Endothelial cell of umbilical vein (primary cell): Measurements from ENCODE around the gene HKDC1. TPM values are rescaled to one million over a fixed set of nuclear protein-coding genes. Genes with fewer than 3 reads are reported as not detected.

Experiments used
- BruUV-seq: library from RNA; stranded (reverse); fragments of 400-500 nt; replicated peaks from 2 replicates; lab custom pipeline; 2021; lab: Mats Ljungman, UMichigan
- CTCF ChIA-PET: fragments of 300-600, 350-600 bp; sonication (Branson Sonifier 250); formaldehyde crosslinking; loops from one replicate; lab custom pipeline; 2021; ENCODE audit warnings: antibody characterized with exemption, inconsistent platforms; lab: Charles Lee
- POLR2A ChIA-PET: fragments of 300-600, 350-600 bp; sonication (Branson Sonifier 250); formaldehyde crosslinking; loops from one replicate; lab custom pipeline; 2021; ENCODE audit warnings: antibody characterized with exemption, inconsistent platforms; lab: Charles Lee
- DNase-seq: peaks from one replicate; pipeline ENCODE4 v3.0.0-alpha.2; 2011; ENCODE audit warnings: low read depth, low spot score
- FAIRE-seq: peaks from 2 replicates; lab custom pipeline; 2011; peaks lifted over from hg19 to GRCh38; lab: Jason Lieb, UNC
- H2AFZ ChIP-seq: 2 replicates; pipeline ENCODE4 v1.6.0; 2012; ENCODE audit warnings: low read depth, low read length, control low read depth, inconsistent platforms
- H3K27ac ChIP-seq: 2 replicates; pipeline ENCODE4 v1.5.1; 2011; ENCODE audit warnings: low read depth, mild to moderate bottlenecking, control low read depth, low read length, moderate library complexity; ENCODE audit not compliant: insufficient read depth
- H3K27me3 ChIP-seq, 2 experiments: 2 replicates each; pipeline versions ENCODE4 v1.6.0 to v1.6.1; 2011; ENCODE audit warnings: low read length in 2 of 2, mixed read lengths in 1 of 2; ENCODE audit not compliant: control insufficient read depth in 2 of 2, insufficient read depth in 2 of 2
- H3K36me3 ChIP-seq, 2 experiments: 2 replicates in 1 of 2; 3 replicates in 1 of 2; pipeline ENCODE4 v1.5.1; 2011; ENCODE audit warnings: low read length in 2 of 2, mild to moderate bottlenecking in 1 of 2, moderate library complexity in 1 of 2; ENCODE audit not compliant: control insufficient read depth in 2 of 2, insufficient read depth in 2 of 2; ENCODE audit errors: extremely low read depth in 1 of 2
- H3K4me1 ChIP-seq: 3 replicates; pipeline ENCODE4 v1.5.1; 2011; ENCODE audit warnings: mild to moderate bottlenecking, low read length; ENCODE audit not compliant: control insufficient read depth, insufficient read depth; ENCODE audit errors: extremely low read depth
- H3K4me2 ChIP-seq: 2 replicates; pipeline ENCODE4 v1.6.1; 2011; ENCODE audit warnings: low read length, control low read depth, mixed read lengths; ENCODE audit not compliant: insufficient read depth
- H3K4me3 ChIP-seq, 3 experiments: fragments of 200-600 bp in 1 of 3; sonication (generic), shearing (Covaris generic) in 1 of 3; replicated peaks in 1 of 3; 2 replicates each; pipeline ENCODE4 v1.5.1; 2011 to 2016; ENCODE audit warnings: control low read depth in 3 of 3, low read length in 3 of 3, mild to moderate bottlenecking in 2 of 3, inconsistent platforms in 1 of 3, low read depth in 1 of 3, moderate library complexity in 1 of 3; ENCODE audit not compliant: insufficient read depth in 1 of 3
- H3K79me2 ChIP-seq: 2 replicates; pipeline ENCODE4 v1.6.0; 2012; ENCODE audit warnings: low read length, inconsistent platforms; ENCODE audit not compliant: control insufficient read depth, insufficient read depth
- H3K9ac ChIP-seq: replicated peaks from 2 replicates; pipeline ENCODE3; 2011; ENCODE audit warnings: low read length, control low read depth; ENCODE audit not compliant: insufficient read depth; ENCODE audit errors: extremely low read depth
- H3K9me1 ChIP-seq: replicated peaks from 3 replicates; pipeline ENCODE4 v1.6.0; 2011; ENCODE audit warnings: mild to moderate bottlenecking, low read length; ENCODE audit not compliant: control insufficient read depth, insufficient read depth; ENCODE audit errors: extremely low read depth
- H3K9me3 ChIP-seq: replicated peaks from 2 replicates; pipeline ENCODE4 v1.5.1; 2012; ENCODE audit warnings: low read length, inconsistent platforms; ENCODE audit not compliant: control insufficient read depth, insufficient read depth
- H4K20me1 ChIP-seq: replicated peaks from 2 replicates; pipeline ENCODE3; 2011; ENCODE audit warnings: mild to moderate bottlenecking, low read length; ENCODE audit not compliant: control insufficient read depth, insufficient read depth; ENCODE audit errors: extremely low read depth
- CTCF ChIP-seq, 2 donors: IDR thresholded peaks; 1 replicate in 1 of 2; 2 replicates in 1 of 2; pipeline ENCODE4 v1.5.1; 2011; ENCODE audit warnings: low read length in 2 of 2, mild to moderate bottlenecking in 2 of 2, moderate library complexity in 2 of 2, control low read depth in 1 of 2, inconsistent platforms in 1 of 2, low read depth in 1 of 2; ENCODE audit not compliant: insufficient read depth in 1 of 2; ENCODE audit errors: extremely low read depth in 1 of 2
- EZH2 ChIP-seq: IDR thresholded peaks from 2 replicates; pipeline ENCODE4 v1.6.1; 2012; ENCODE audit warnings: borderline replicate concordance, low read depth, mild to moderate bottlenecking, moderate library complexity, low read length, inconsistent platforms; ENCODE audit not compliant: severe bottlenecking
- FOS ChIP-seq: IDR thresholded peaks from 2 replicates; pipeline ENCODE4 v1.6.1; 2011; ENCODE audit warnings: mild to moderate bottlenecking, low read length, moderate library complexity, borderline replicate concordance; ENCODE audit not compliant: insufficient read depth
- GATA2 ChIP-seq: IDR thresholded peaks from 2 replicates; pipeline ENCODE4 v1.7.0; 2011; ENCODE audit warnings: low read depth, mild to moderate bottlenecking, moderate library complexity, mixed read lengths, low read length; ENCODE audit not compliant: insufficient read length, insufficient read depth
- JUN ChIP-seq: IDR thresholded peaks from 2 replicates; pipeline ENCODE4 v1.6.1; 2011; ENCODE audit warnings: borderline replicate concordance, low read depth; ENCODE audit not compliant: insufficient read length, insufficient read depth
- MYC ChIP-seq: IDR thresholded peaks from one replicate; pipeline ENCODE4 v1.6.1; 2011; ENCODE audit warnings: mild to moderate bottlenecking, low read depth, low read length
- POLR2A ChIP-seq: IDR thresholded peaks from 2 replicates; pipeline ENCODE4 v1.6.1; 2012; ENCODE audit warnings: low read depth, mild to moderate bottlenecking, control low read depth, low read length
- POLR2AphosphoS5 ChIP-seq: IDR thresholded peaks from 2 replicates; pipeline ENCODE4 v1.6.1; 2012; ENCODE audit warnings: low read depth, mild to moderate bottlenecking, control low read depth, low read length, moderate library complexity; ENCODE audit not compliant: insufficient read depth
- dilution Hi-C: fragments of 300-500 bp; cut with MboI; formaldehyde crosslinking; loops from one replicate; pipeline ENCODE4 v1.15.0; 2019; ENCODE audit warnings: low sequenced_read_pairs; ENCODE audit not compliant: extremely low pct_ligation_motif_present
- intact Hi-C: fragments of 100-400 bp; cut with micrococcal nuclease; formaldehyde crosslinking; loops from one replicate; pipeline ENCODE4 v1.10.0; 2022
- polyA plus RNA-seq, 4 experiments: library from polyadenylated mRNA; depleted of rRNA in 3 of 4; stranded (reverse) in 3 of 4; unstranded in 1 of 4; fragments of >200 nt; gene quantifications; 2 replicates each; pipeline versions ENCODE4 v1.2.1 to v1.2.3, GENCODE V29; 2011 to 2012; ENCODE audit warnings: missing spikeins in 1 of 4
- total RNA-seq: library from RNA; stranded (reverse); gene quantifications from 2 replicates; pipeline ENCODE4 v1.2.3, GENCODE V29; 2021
- TF ChIP-seq, protein P1 (sequence below): IDR thresholded peaks from 2 replicates; pipeline ENCODE4 v1.6.1; 2011; ENCODE audit not compliant: insufficient read depth, insufficient read length

HKDC1 gene
- total and polyA plus RNA-seq, 2 donors (not counting 3 experiments of a cell fraction or from before 2014, with no cell fraction given), result not detected

GRCh38 chr10:69234447-69234846 lies 14.3 kb downstream of the HKDC1 start:
- H3K27me3 ChIP-seq, result no peaks in the 10 kb centered on the region
- H4K20me1 ChIP-seq, result no peaks in the 10 kb centered on the region
- H3K27ac ChIP-seq, result no peak overlapping the region
- no TSS peak for BruUV-seq
- no peaks in the 10 kb centered on the region for H3K36me3 ChIP-seq
- H3K79me2 ChIP-seq, result no peaks in the 10 kb centered on the region
- no peak overlapping the region for H3K4me2 ChIP-seq
- H3K9me3 ChIP-seq, result no peaks in the 10 kb centered on the region
- dilution Hi-C loops, result loop anchor here (25.0 kb wide), 1 partner anchor 153 kb away; no protein-coding TSS in a partner anchor
- H2AFZ ChIP-seq, result no peak overlapping the region
- intact Hi-C loops, result loop anchor here (10.0 kb wide), 1 partner anchor 410 kb away; no protein-coding TSS in a partner anchor
- no peaks in the 10 kb centered on the region for H3K9me1 ChIP-seq
- no peak overlapping the region for H3K4me3 ChIP-seq
- no peak for DNase-seq
- FAIRE-seq, result no peak
- TF ChIP-seq JUN (no peak), EZH2 (no peak), POLR2AphosphoS5 (no peak), FOS (no peak), CTCF (IDR thresholded peaks at IDR 0.05; ENCODE audit: extremely low read depth in 1 of 2, insufficient read depth in 1 of 2, low read depth in 1 of 2, low read length in 2 of 2) (no peak), MYC (no peak), GATA2 (no peak), POLR2A (no peak)
- TF ChIP-seq, protein P1, sequence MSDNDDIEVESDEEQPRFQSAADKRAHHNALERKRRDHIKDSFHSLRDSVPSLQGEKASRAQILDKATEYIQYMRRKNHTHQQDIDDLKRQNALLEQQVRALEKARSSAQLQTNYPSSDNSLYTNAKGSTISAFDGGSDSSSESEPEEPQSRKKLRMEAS, result no peak
- CTCF ChIA-PET, result interaction anchor here (0.9 to 6.4 kb wide), 6 partner anchors 12 to 158 kb away, joined by 3 to 103 read pairs (median 4); no protein-coding TSS in a partner anchor
- peaks cover 16% of the 10 kb centered on the region for H3K4me1 ChIP-seq
- POLR2A ChIA-PET, result interaction anchor here (0.6 kb wide), 1 partner anchor 195 kb away, joined by 4 read pairs; no protein-coding TSS in a partner anchor
- H3K9ac ChIP-seq, result no peak overlapping the region
